ENCODE data around the gene TREH.
A peak's percentile ranks its signal among the peaks of the same experiment; 100 is the strongest.
"Not testable (repeated sequence)": the region's sequence is repeated elsewhere in the genome, so short reads cannot be mapped to it uniquely, and the experiment has no call there.

The TREH gene

DNA sequence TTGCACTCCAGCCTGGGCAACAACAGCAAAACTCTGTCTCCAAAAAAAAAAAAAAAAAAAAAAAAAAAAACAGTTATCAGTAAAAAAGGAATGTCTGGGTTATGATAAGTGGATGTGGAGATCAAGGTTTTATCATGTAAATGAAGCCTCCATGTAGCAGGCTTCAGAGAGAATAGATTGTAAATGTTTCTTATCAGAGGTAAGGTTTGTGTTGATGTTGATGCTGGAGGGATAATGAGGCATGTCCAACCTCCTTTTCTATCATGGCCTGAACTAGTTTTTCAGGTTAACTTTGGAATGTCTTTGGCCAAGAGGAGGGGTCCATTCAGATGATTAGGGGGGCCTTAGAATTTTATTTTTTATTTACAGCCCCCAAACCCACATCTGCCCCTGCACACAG lies 35.4 kb upstream of the TREH start:
- Histone ChIP-seq H3K14ac (ENCODE audit: low read length in 2 of 2) (no peak overlapping the region), H3K9ac (ENCODE audit: low read length) (no peak overlapping the region), H3K36me3 (ENCODE audit: control insufficient read depth in 1 of 2, insufficient read depth in 2 of 2, low read depth in 1 of 2, low read length in 2 of 2) (no peaks in the 10 kb centered on the region), H2AFZ (ENCODE audit: low read depth, low read length) (no peak overlapping the region), H3K4me1 (ENCODE audit: control insufficient read depth, insufficient read depth, low read depth, low read length) (peaks cover 2% of the 10 kb centered on the region), H4K91ac (ENCODE audit: low read length) (no peak overlapping the region), H2AK5ac (ENCODE audit: low read length, severe bottlenecking) (no peak overlapping the region), H3K79me1 (replicated peaks; ENCODE audit: low read length, poor library complexity, severe bottlenecking) (no peaks in the 10 kb centered on the region), H2BK120ac (ENCODE audit: low read depth, low read length) (no peak overlapping the region), H3K4me3 (ENCODE audit: insufficient read depth in 1 of 2, low read depth in 1 of 2, low read length in 2 of 2) (no peak overlapping the region), H3K9me3 (ENCODE audit: control insufficient read depth, low read length) (no peaks in the 10 kb centered on the region), H2BK5ac (ENCODE audit: low read depth, low read length, poor library complexity, severe bottlenecking) (no peak overlapping the region), H2BK15ac (ENCODE audit: low read depth, poor library complexity, severe bottlenecking) (no peak overlapping the region), H4K8ac (ENCODE audit: low read length) (peak overlapping the region; percentile 41), H3K4me2 (ENCODE audit: low read length, poor library complexity, severe bottlenecking) (no peak overlapping the region), H3K27me3 (ENCODE audit: control insufficient read depth in 1 of 2, insufficient read depth in 1 of 2, low read length in 2 of 2) (no peaks in the 10 kb centered on the region), H3K4ac (ENCODE audit: low read depth in 1 of 2, low read length in 2 of 2) (no peak overlapping the region), H2BK12ac (ENCODE audit: low read length in 2 of 2) (no peak overlapping the region), H3K23ac (ENCODE audit: low read length in 2 of 2) (no peak overlapping the region), H3K27ac (ENCODE audit: low read length, poor library complexity, severe bottlenecking) (no peak overlapping the region), H3K18ac (ENCODE audit: low read depth in 1 of 2, low read length in 2 of 2) (no peak overlapping the region)
- DNase-seq = no peak

DNA sequence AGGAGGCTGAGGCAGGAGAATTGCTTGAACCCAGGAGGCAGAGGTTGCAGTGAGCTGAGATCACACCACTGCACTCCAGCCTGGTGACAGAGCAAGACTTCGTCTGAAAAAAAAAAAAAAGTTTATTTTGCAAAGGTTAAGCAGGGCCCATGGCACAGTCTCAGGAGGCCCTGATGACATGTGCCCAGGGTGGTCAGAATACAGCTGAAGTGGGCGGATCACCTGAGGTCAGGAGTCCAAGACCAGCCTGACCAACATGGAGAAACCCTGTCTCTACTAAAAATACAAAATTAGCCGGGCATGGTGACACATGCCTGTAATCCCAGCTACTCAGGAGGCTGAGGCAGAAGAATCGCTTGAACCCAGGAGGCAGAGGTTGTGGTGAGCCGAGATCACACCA lies 35.0 kb upstream of the TREH start:
- not testable (repeated sequence) for H3K4me1 ChIP-seq (ENCODE audit: control insufficient read depth, insufficient read depth, low read depth, low read length); H2BK120ac ChIP-seq (ENCODE audit: low read depth, low read length); H4K8ac ChIP-seq (ENCODE audit: low read length)

DNA sequence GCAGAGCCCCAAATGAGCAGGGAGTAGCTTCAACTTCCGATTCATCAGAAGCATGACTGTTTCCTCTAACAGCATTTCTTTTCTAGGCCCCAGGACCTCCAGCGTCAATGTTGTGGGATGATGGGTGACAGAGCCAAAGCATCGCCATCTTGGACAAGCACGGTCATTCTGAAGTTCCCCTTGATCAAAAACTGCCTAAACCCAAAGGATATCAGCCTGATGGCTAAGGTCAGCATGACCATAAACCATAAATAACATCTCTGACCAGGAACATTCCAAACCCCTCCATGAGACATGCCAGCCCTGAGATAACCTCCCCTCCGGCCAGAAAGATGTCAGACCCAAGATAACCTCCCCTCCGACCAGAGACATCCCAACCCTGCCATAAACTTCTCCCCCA lies 28.8 kb upstream of the TREH start:
- Histone ChIP-seq H3K9me3 (ENCODE audit: control insufficient read depth, low read length) (no peaks in the 10 kb centered on the region), H4K91ac (ENCODE audit: low read length) (no peak overlapping the region), H3K14ac (ENCODE audit: low read length in 2 of 2) (no peak overlapping the region), H3K79me1 (replicated peaks; ENCODE audit: low read length, poor library complexity, severe bottlenecking) (no peaks in the 10 kb centered on the region), H2AK5ac (ENCODE audit: low read length, severe bottlenecking) (no peak overlapping the region), H2BK120ac (ENCODE audit: low read depth, low read length) (no peak overlapping the region), H4K8ac (ENCODE audit: low read length) (no peak overlapping the region), H3K27me3 (ENCODE audit: control insufficient read depth in 1 of 2, insufficient read depth in 1 of 2, low read length in 2 of 2) (peaks cover 15 to 21% of the 10 kb centered on the region in 2 experiments), H3K18ac (ENCODE audit: low read depth in 1 of 2, low read length in 2 of 2) (no peak overlapping the region), H3K27ac (ENCODE audit: low read length, poor library complexity, severe bottlenecking) (no peak overlapping the region), H3K36me3 (ENCODE audit: control insufficient read depth in 1 of 2, insufficient read depth in 2 of 2, low read depth in 1 of 2, low read length in 2 of 2) (no peaks in the 10 kb centered on the region), H3K4me3 (ENCODE audit: insufficient read depth in 1 of 2, low read depth in 1 of 2, low read length in 2 of 2) (no peak overlapping the region), H2BK12ac (ENCODE audit: low read length in 2 of 2) (no peak overlapping the region), H2AFZ (ENCODE audit: low read depth, low read length) (no peak overlapping the region), H3K4me2 (ENCODE audit: low read length, poor library complexity, severe bottlenecking) (no peak overlapping the region), H2BK5ac (ENCODE audit: low read depth, low read length, poor library complexity, severe bottlenecking) (no peak overlapping the region), H3K4me1 (ENCODE audit: control insufficient read depth, insufficient read depth, low read depth, low read length) (no peaks in the 10 kb centered on the region), H3K9ac (ENCODE audit: low read length) (no peak overlapping the region), H3K23ac (ENCODE audit: low read length in 2 of 2) (no peak overlapping the region), H3K4ac (ENCODE audit: low read depth in 1 of 2, low read length in 2 of 2) (no peak overlapping the region), H2BK15ac (ENCODE audit: low read depth, poor library complexity, severe bottlenecking) (no peak overlapping the region)
- WGBS = 75% methylated on average over 6 of the region's 6 CpGs
- DNase-seq = no peak

More for the DNA sequence above, 35.0 kb upstream of the TREH start:
- not testable (repeated sequence) for H3K23ac ChIP-seq (ENCODE audit: low read length in 2 of 2); H3K9ac ChIP-seq (ENCODE audit: low read length); H3K18ac ChIP-seq (ENCODE audit: low read depth in 1 of 2, low read length in 2 of 2); H3K14ac ChIP-seq (ENCODE audit: low read length in 2 of 2); H2BK5ac ChIP-seq (ENCODE audit: low read depth, low read length, poor library complexity, severe bottlenecking); H3K4ac ChIP-seq (ENCODE audit: low read depth in 1 of 2, low read length in 2 of 2); H2AK5ac ChIP-seq (ENCODE audit: low read length, severe bottlenecking); H2BK12ac ChIP-seq (ENCODE audit: low read length in 2 of 2); H2AFZ ChIP-seq (ENCODE audit: low read depth, low read length); H3K4me3 ChIP-seq (ENCODE audit: insufficient read depth in 1 of 2, low read depth in 1 of 2, low read length in 2 of 2); H3K36me3 ChIP-seq (ENCODE audit: control insufficient read depth in 1 of 2, insufficient read depth in 2 of 2, low read depth in 1 of 2, low read length in 2 of 2); H3K27me3 ChIP-seq (ENCODE audit: control insufficient read depth in 1 of 2, insufficient read depth in 1 of 2, low read length in 2 of 2); DNase-seq; H3K27ac ChIP-seq (ENCODE audit: low read length, poor library complexity, severe bottlenecking); H3K4me2 ChIP-seq (ENCODE audit: low read length, poor library complexity, severe bottlenecking); H3K79me1 ChIP-seq (replicated peaks; ENCODE audit: low read length, poor library complexity, severe bottlenecking); H2BK15ac ChIP-seq (ENCODE audit: low read depth, poor library complexity, severe bottlenecking); H4K91ac ChIP-seq (ENCODE audit: low read length); H3K9me3 ChIP-seq (ENCODE audit: control insufficient read depth, low read length)
- WGBS = 86% methylated on average over 2 of the region's 5 CpGs

DNA sequence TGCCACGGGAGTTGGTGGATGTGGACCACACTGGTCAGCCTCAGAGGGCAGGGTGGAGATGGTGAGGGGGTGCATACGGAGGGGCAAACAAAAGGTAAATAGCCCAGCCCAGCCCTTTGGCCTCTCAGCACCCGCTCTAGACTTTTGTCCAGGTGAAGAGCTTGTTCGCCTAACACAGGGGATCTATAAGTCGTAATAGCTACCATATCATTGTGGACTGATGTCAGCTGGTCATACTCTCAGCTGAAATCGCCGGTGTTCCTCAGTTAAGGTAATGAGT lies 27.0 kb upstream of the TREH start:
- Histone ChIP-seq H3K18ac (ENCODE audit: low read depth in 1 of 2, low read length in 2 of 2) (no peak overlapping the region), H3K4me3 (ENCODE audit: insufficient read depth in 1 of 2, low read depth in 1 of 2, low read length in 2 of 2) (no peak overlapping the region), H3K36me3 (ENCODE audit: control insufficient read depth in 1 of 2, insufficient read depth in 2 of 2, low read depth in 1 of 2, low read length in 2 of 2) (no peaks in the 10 kb centered on the region), H2BK12ac (ENCODE audit: low read length in 2 of 2) (no peak overlapping the region), H3K4me2 (ENCODE audit: low read length, poor library complexity, severe bottlenecking) (no peak overlapping the region), H3K79me1 (replicated peaks; ENCODE audit: low read length, poor library complexity, severe bottlenecking) (no peaks in the 10 kb centered on the region), H3K27me3 (ENCODE audit: control insufficient read depth in 1 of 2, insufficient read depth in 1 of 2, low read length in 2 of 2) (peaks cover 15 to 21% of the 10 kb centered on the region in 2 experiments), H3K23ac (ENCODE audit: low read length in 2 of 2) (no peak overlapping the region), H4K8ac (ENCODE audit: low read length) (no peak overlapping the region), H2BK120ac (ENCODE audit: low read depth, low read length) (no peak overlapping the region), H3K4me1 (ENCODE audit: control insufficient read depth, insufficient read depth, low read depth, low read length) (no peaks in the 10 kb centered on the region), H2AFZ (ENCODE audit: low read depth, low read length) (no peak overlapping the region), H2AK5ac (ENCODE audit: low read length, severe bottlenecking) (no peak overlapping the region), H3K14ac (ENCODE audit: low read length in 2 of 2) (no peak overlapping the region), H3K4ac (ENCODE audit: low read depth in 1 of 2, low read length in 2 of 2) (no peak overlapping the region), H4K91ac (ENCODE audit: low read length) (no peak overlapping the region), H3K27ac (ENCODE audit: low read length, poor library complexity, severe bottlenecking) (no peak overlapping the region), H2BK15ac (ENCODE audit: low read depth, poor library complexity, severe bottlenecking) (no peak overlapping the region), H3K9me3 (ENCODE audit: control insufficient read depth, low read length) (no peaks in the 10 kb centered on the region), H3K9ac (ENCODE audit: low read length) (no peak overlapping the region), H2BK5ac (ENCODE audit: low read depth, low read length, poor library complexity, severe bottlenecking) (no peak overlapping the region)
- 93% methylated on average over 7 of the region's 7 CpGs for WGBS
- no peak for DNase-seq
